Fibroblast of villous mesenchyme (primary cell): ENCODE data around the gene C19orf25. TPM values are rescaled to one million over a fixed set of nuclear protein-coding genes. Genes with fewer than 3 reads are reported as not detected.
A peak's percentile ranks its signal among the peaks of the same experiment; 100 is the strongest.

Experiments
- DNase-seq: peaks from one replicate; pipeline ENCODE4 v3.0.0-alpha.2; 2010; ENCODE audit warnings: low read depth
- H3K4me3 ChIP-seq: 2 replicates; pipeline ENCODE4 v1.5.1; 2011; ENCODE audit warnings: low read depth, mild to moderate bottlenecking, low read length
- total RNA-seq: library from RNA; depleted of rRNA; stranded (reverse); fragments of >200 nt; gene quantifications from 2 replicates; pipeline ENCODE4 v1.2.3, GENCODE V29; 2012
- TF ChIP-seq, protein P1 (sequence below): IDR thresholded peaks from 2 replicates; pipeline ENCODE4 v1.5.1; 2012; ENCODE audit warnings: low read depth, mild to moderate bottlenecking, low read length; ENCODE audit not compliant: insufficient read depth

Gene C19orf25
- total RNA-seq, 1 donor, result 32.8 TPM

DNA sequence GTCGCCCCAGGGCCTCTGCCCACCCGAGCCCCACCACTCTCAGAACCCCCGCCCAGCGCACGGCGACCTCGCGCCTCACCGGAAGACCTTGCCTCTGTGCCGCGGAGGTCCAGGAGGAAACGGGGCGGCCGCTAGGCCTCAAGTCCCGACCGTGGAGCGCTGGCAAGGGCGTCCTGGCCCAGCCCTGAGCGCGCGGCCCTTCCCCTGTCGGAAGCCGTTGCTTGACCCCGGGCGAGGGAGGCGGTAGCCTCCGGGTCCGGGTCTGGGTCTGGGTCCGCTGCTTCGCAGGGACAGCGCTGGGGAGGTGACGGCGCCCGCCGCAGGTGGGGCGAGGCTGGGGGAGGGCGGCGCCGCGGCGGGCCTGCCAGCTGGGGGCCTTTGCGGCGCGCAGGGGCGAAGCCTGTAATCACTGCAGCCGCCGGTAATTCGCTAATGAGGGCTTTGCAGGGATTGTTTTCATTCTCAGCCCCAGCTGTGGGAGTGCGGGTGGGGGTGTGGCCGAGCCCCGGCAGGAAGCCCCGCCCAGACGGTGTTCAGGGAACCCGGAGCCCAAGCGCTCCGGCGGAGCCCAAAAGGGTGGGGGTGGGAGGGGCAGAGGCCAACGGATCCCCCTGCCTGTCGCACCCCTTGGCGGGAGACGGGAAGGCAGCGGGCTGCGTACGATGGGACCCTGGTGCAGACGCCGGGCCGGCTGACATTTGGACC, 8.6 kb downstream of the C19orf25 start:
- DNase-seq, result peak; percentile 51

DNA sequence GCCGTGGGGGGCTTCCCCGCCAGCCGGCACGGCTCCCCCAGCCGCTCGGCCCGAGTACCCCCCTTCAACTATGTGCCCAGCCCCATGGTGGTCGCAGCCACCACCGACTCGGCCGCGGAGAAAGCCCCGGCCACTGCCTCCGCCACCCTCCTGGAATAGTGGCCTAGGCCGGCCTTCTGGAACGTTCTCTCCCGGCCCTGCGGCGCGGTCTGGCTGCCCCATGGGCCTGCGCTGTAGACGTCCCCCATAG, 9.0 kb downstream of the C19orf25 start:
- peak overlapping the region; percentile 49 for H3K4me3 ChIP-seq
- TF ChIP-seq, protein P1, sequence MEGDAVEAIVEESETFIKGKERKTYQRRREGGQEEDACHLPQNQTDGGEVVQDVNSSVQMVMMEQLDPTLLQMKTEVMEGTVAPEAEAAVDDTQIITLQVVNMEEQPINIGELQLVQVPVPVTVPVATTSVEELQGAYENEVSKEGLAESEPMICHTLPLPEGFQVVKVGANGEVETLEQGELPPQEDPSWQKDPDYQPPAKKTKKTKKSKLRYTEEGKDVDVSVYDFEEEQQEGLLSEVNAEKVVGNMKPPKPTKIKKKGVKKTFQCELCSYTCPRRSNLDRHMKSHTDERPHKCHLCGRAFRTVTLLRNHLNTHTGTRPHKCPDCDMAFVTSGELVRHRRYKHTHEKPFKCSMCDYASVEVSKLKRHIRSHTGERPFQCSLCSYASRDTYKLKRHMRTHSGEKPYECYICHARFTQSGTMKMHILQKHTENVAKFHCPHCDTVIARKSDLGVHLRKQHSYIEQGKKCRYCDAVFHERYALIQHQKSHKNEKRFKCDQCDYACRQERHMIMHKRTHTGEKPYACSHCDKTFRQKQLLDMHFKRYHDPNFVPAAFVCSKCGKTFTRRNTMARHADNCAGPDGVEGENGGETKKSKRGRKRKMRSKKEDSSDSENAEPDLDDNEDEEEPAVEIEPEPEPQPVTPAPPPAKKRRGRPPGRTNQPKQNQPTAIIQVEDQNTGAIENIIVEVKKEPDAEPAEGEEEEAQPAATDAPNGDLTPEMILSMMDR, result no peak
- no peak for DNase-seq

More for the DNA sequence above, 8.6 kb downstream of the C19orf25 start:
- TF ChIP-seq, protein P1, result no peak
- peak overlapping the region; percentile 49 for H3K4me3 ChIP-seq

DNA sequence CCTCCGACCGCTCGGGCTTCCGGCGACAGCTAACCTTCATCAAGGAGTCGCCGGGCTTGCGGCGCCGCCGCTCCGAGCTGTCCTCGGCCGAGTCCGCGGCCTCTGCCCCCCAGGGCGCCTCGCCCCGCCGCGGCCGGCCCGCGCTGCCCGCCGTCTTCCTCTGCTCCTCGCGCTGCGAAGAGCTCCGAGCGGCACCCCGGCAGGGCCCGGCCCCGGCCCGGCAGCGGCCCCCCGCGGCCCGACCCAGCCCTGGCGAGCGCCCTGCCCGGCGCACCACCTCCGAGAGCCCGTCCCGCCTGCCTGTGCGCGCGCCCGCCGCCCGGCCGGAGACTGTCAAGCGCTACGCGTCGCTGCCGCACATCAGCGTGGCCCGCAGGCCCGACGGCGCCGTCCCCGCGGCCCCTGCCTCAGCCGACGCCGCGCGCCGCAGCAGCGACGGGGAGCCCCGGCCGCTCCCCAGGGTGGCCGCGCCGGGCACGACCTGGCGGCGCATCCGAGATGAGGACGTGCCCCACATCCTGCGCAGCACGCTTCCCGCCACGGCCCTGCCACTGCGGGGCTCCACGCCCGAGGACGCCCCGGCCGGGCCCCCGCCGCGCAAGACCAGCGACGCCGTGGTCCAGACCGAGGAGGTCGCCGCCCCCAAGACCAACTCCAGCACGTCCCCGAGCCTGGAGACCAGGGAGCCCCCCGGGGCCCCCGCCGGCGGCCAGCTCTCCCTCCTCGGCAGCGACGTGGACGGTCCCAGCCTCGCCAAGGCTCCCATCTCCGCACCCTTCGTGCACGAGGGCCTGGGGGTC, 9.6 kb downstream of the C19orf25 start:
- peak; percentile 14 for DNase-seq
- TF ChIP-seq, protein P1, result no peak
- peak overlapping the region; percentile 49 for H3K4me3 ChIP-seq

DNA sequence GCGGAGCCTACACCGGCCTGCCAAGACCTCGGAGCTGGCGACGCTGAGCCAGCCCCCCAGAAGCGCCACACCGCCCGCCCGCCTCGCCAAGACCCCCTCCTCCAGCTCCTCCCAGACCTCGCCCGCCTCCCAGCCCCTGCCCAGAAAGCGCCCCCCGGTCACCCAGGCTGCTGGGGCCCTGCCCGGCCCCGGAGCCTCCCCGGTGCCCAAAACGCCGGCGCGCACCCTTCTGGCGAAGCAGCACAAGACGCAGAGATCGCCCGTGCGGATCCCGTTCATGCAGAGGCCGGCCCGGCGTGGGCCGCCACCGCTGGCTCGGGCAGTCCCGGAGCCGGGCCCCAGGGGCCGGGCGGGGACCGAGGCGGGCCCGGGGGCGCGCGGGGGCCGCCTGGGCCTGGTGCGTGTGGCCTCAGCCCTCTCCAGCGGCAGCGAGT, 10.2 kb downstream of the C19orf25 start:
- peak overlapping the region; percentile 18 for H3K4me3 ChIP-seq
- peak; percentile 34 for DNase-seq
- TF ChIP-seq, protein P1, result no peak

DNA sequence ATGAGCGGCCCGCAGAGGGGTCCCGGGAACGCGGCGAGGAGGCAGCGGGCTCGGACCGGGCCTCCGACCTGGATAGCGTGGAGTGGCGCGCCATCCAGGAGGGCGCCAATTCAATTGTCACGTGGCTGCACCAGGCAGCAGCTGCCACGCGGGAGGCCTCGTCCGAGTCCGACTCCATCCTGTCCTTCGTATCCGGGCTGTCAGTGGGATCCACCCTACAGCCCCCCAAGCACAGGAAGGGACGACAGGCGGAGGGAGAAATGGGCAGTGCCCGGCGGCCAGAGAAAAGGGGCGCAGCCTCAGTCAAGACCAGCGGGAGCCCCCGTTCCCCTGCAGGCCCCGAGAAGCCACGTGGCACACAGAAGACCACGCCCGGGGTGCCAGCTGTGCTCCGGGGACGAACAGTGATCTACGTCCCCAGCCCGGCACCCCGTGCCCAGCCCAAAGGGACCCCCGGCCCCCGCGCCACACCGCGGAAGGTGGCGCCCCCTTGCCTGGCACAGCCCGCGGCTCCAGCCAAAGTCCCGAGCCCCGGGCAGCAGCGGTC, 10.7 kb downstream of the C19orf25 start:
- TF ChIP-seq, protein P1, result no peak
- DNase-seq, result no peak
- peak overlapping the region; percentile 18 for H3K4me3 ChIP-seq

DNA sequence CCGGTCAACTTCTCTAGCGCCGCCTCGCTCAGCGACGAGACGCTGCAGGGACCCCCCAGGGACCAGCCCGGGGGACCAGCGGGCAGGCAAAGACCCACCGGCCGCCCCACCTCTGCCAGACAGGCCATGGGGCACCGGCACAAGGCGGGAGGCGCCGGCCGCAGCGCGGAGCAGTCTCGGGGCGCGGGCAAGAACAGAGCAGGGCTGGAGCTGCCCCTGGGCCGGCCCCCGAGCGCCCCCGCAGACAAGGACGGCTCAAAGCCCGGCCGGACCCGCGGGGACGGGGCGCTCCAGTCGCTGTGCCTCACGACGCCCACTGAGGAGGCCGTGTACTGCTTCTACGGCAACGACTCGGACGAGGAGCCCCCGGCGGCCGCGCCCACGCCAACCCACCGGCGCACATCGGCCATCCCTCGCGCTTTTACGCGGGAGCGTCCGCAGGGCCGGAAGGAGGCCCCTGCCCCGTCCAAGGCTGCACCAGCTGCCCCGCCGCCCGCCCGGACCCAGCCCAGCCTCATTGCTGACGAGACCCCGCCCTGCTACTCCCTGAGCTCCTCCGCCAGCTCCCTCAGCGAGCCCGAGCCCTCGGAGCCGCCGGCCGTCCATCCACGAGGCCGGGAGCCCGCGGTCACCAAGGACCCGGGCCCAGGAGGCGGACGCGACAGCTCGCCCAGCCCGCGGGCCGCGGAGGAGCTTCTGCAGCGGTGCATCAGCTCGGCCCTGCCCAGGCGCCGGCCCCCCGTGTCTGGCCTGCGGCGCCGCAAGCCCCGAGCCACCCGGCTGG, 11.3 kb downstream of the C19orf25 start:
- DNase-seq, result no peak
- H3K4me3 ChIP-seq, result no peak overlapping the region
- TF ChIP-seq, protein P1, result no peak
